HK-2 (cell line): ENCODE results near the gene PACS2.
"Not testable (repeated sequence)": the region's sequence is repeated elsewhere in the genome, so short reads cannot be mapped to it uniquely, and the experiment has no call there.

ENCODE experiments used
- DNase-seq: peaks from one replicate; pipeline ENCODE4 v3.0.0-alpha.2; 2018; ENCODE audit not compliant: unreplicated experiment

The PACS2 gene

GRCh38 chr14:105315941-105316576 lies 1.5 kb downstream of the PACS2 start:
- no peak for DNase-seq

GRCh38 chr14:105316577-105316941 lies 2.0 kb downstream of the PACS2 start:
- no peak for DNase-seq

- DNase-seq = no peak
Measured at GRCh38 chr14:105316968-105317510, 2.5 kb downstream of the PACS2 start.

- no peak for DNase-seq
Measured at GRCh38 chr14:105317546-105317945, 3.0 kb downstream of the PACS2 start.

- DNase-seq = no peak
Measured at GRCh38 chr14:105322791-105323556, 8.4 kb downstream of the PACS2 start.

- no peak for DNase-seq
Measured at GRCh38 chr14:105323663-105324062, 9.1 kb downstream of the PACS2 start.

- no peak for DNase-seq
Measured at GRCh38 chr14:105324080-105324778, 9.7 kb downstream of the PACS2 start.

GRCh38 chr14:105324871-105325270 lies 10.3 kb downstream of the PACS2 start:
- DNase-seq = no peak

GRCh38 chr14:105325303-105325702 lies 10.8 kb downstream of the PACS2 start:
- no peak for DNase-seq

GRCh38 chr14:105325716-105326567 lies 11.4 kb downstream of the PACS2 start:
- DNase-seq = no peak

- no peak for DNase-seq
Measured at GRCh38 chr14:105326568-105326867, 12.0 kb downstream of the PACS2 start.

- no peak for DNase-seq
Measured at GRCh38 chr14:105326891-105327694, 12.5 kb downstream of the PACS2 start.

- not testable (repeated sequence) for DNase-seq
Measured at GRCh38 chr14:105327695-105328045, 13.1 kb downstream of the PACS2 start.

- no peak for DNase-seq
Measured at GRCh38 chr14:105328070-105328677, 13.6 kb downstream of the PACS2 start.

GRCh38 chr14:105328678-105329390 lies 14.3 kb downstream of the PACS2 start:
- DNase-seq = no peak

- DNase-seq = no peak
Measured at GRCh38 chr14:105329411-105330150, 15.0 kb downstream of the PACS2 start.

- DNase-seq = peak; percentile 53
Measured at GRCh38 chr14:105330491-105330895, 15.9 kb downstream of the PACS2 start.

GRCh38 chr14:105331575-105332349 lies 17.2 kb downstream of the PACS2 start:
- no peak for DNase-seq
